GM12878 (cell line): ENCODE results near the gene CEND1. TPM values are rescaled to one million over a fixed set of nuclear protein-coding genes. Genes with fewer than 3 reads are reported as not detected.

Source experiments
- ATAC-seq: fragments of 200-7000 bp; cut with Tn5 transposase; 3 replicates; pipeline ENCODE4 v1.9.1; 2020; ENCODE audit warnings: mild to moderate bottlenecking, moderate library complexity
- BruUV-seq: library from RNA; stranded (reverse); fragments of 400-500 nt; replicated peaks from 2 replicates; lab custom pipeline; 2021; lab: Mats Ljungman, UMichigan
- CTCF ChIA-PET: fragments of 300-600 bp; sonication (Branson Sonifier 250); formaldehyde crosslinking; extraction: SDS; loops from one replicate; lab custom pipeline; 2021; ENCODE audit warnings: inconsistent platforms; lab: Yijun Ruan, JAX
- POLR2A ChIA-PET: fragments of 350-600 bp; formaldehyde crosslinking; extraction: SDS; loops from one replicate; lab custom pipeline; 2021; ENCODE audit warnings: inconsistent platforms; lab: Charles Lee
- RAD21 ChIA-PET: fragments of 300-600 bp; sonication (Branson Sonifier 250); formaldehyde crosslinking; loops from one replicate; lab custom pipeline; 2023; ENCODE audit warnings: antibody characterized with exemption; ENCODE audit not compliant: unreplicated experiment; lab: Charles Lee
- SMC1A ChIA-PET: fragments of 300-600 bp; sonication (Branson Sonifier 250); formaldehyde crosslinking; loops from one replicate; lab custom pipeline; 2023; ENCODE audit not compliant: unreplicated experiment, uncharacterized antibody; lab: Charles Lee
- DNase-seq: peaks from one replicate; pipeline ENCODE4 v3.0.0-alpha.2; 2011; ENCODE audit warnings: low read depth, low spot score
- FAIRE-seq: peaks from 3 replicates; lab custom pipeline; 2011; peaks lifted over from hg19 to GRCh38; lab: Jason Lieb, UNC
- H2AFZ ChIP-seq: 2 replicates; pipeline ENCODE4 v1.6.0; 2011; ENCODE audit warnings: low read depth, low read length, control low read depth; ENCODE audit not compliant: control insufficient read depth
- H3K27ac ChIP-seq: 2 replicates; pipeline ENCODE4 v1.5.1; 2011; ENCODE audit warnings: control low read depth; ENCODE audit not compliant: control insufficient read depth, insufficient read depth
- H3K27me3 ChIP-seq, 2 experiments: replicated peaks in 1 of 2; 2 replicates each; pipeline versions ENCODE4 v1.6.0 to v1.6.1; 2011; ENCODE audit warnings: low read length in 1 of 2; ENCODE audit not compliant: control insufficient read depth in 2 of 2, insufficient read depth in 2 of 2
- H3K36me3 ChIP-seq, 2 experiments: 2 replicates each; pipeline ENCODE4 v1.5.1; 2011; ENCODE audit warnings: low read length in 1 of 2; ENCODE audit not compliant: control insufficient read depth in 2 of 2, insufficient read depth in 2 of 2
- H3K4me1 ChIP-seq: 2 replicates; pipeline ENCODE4 v1.6.1; 2011; ENCODE audit warnings: mild to moderate bottlenecking, low read length, moderate library complexity, mixed read lengths; ENCODE audit not compliant: control insufficient read depth, insufficient read depth
- H3K4me2 ChIP-seq: 2 replicates; pipeline ENCODE4 v1.6.0; 2011; ENCODE audit warnings: control low read depth; ENCODE audit not compliant: control insufficient read depth, insufficient read depth
- H3K4me3 ChIP-seq: fragments of 200-600 bp; sonication (generic); 2 replicates; pipeline ENCODE4 v1.5.1; 2016
- H3K79me2 ChIP-seq: 2 replicates; pipeline ENCODE4 v1.6.0; 2011; ENCODE audit warnings: low read length; ENCODE audit not compliant: control insufficient read depth, insufficient read depth
- H3K9ac ChIP-seq: 2 replicates; pipeline ENCODE4 v1.8.0; 2011; ENCODE audit warnings: low read length, control low read depth, mixed read lengths; ENCODE audit not compliant: control insufficient read depth, insufficient read depth
- H3K9me3 ChIP-seq: replicated peaks from 3 replicates; pipeline ENCODE4 v1.5.1; 2011; ENCODE audit warnings: mild to moderate bottlenecking, low read length; ENCODE audit not compliant: control insufficient read depth, insufficient read depth
- H4K20me1 ChIP-seq: 2 replicates; pipeline ENCODE4 v1.6.0; 2011; ENCODE audit not compliant: control insufficient read depth, insufficient read depth
- ETV6 ChIP-seq, 2 experiments: fragments of 450-650 bp in 1 of 2; IDR thresholded peaks in 1 of 2; conservative IDR thresholded peaks in 1 of 2; 2 replicates each; pipeline ENCODE4 v1.6.1; 2014; ENCODE audit warnings: antibody characterized with exemption in 1 of 2, borderline replicate concordance in 1 of 2, low read depth in 1 of 2, mild to moderate bottlenecking in 1 of 2, moderate library complexity in 1 of 2
- FOXK2 ChIP-seq: fragments of 450-650 bp; IDR thresholded peaks from 2 replicates; pipeline ENCODE4 v1.6.1; 2017; ENCODE audit warnings: mild to moderate bottlenecking, moderate library complexity
- HDGF ChIP-seq: fragments of 450-650 bp; IDR thresholded peaks from 2 replicates; pipeline ENCODE4 v1.6.1; 2016; ENCODE audit warnings: antibody characterized with exemption
- HSF1 ChIP-seq: fragments of 150-350 bp; IDR thresholded peaks from 2 replicates; pipeline ENCODE4 v1.6.1; 2014; ENCODE audit warnings: mild to moderate bottlenecking, low read depth, low read length
- RFX5 ChIP-seq: IDR thresholded peaks from 2 replicates; pipeline ENCODE4 v1.6.1; 2011; ENCODE audit warnings: low read depth, low read length, improper control_type of control experiment
- SMARCA5 ChIP-seq: fragments of 450-650 bp; IDR thresholded peaks from 2 replicates; pipeline ENCODE4 v1.6.1; 2017; ENCODE audit warnings: mild to moderate bottlenecking
- SP1 ChIP-seq: IDR thresholded peaks from one replicate; pipeline ENCODE4 v1.6.1; 2011; ENCODE audit warnings: low read depth, low read length
- ZBTB4 ChIP-seq: fragments of 450-650 bp; formaldehyde crosslinking; IDR thresholded peaks from 2 replicates; pipeline ENCODE4 v1.4.0; 2022; ENCODE audit warnings: mild to moderate bottlenecking, moderate library complexity
- WGBS: methylation state at CpG from one replicate; pipeline ENCODE4 v1.1.6; 2016; ENCODE audit warnings: low lambda C conversion rate; ENCODE audit not compliant: insufficient replicate concordance, insufficient coverage; ENCODE audit errors: missing lambda C conversion rate; 5-methylcytosine and 5-hydroxymethylcytosine counted together
- in situ Hi-C: fragments of 300-500 bp; cut with MboI; formaldehyde crosslinking; loops from 9 replicates; pipeline ENCODE4 v1.14.3; 2018; ENCODE audit warnings: mixed read lengths
- intact Hi-C: fragments of 100-400 bp; cut with micrococcal nuclease; formaldehyde crosslinking; loops from one replicate; pipeline ENCODE4 v1.14.2; 2022; ENCODE audit not compliant: unreplicated experiment
- polyA plus RNA-seq, 11 experiments: library from polyadenylated mRNA; depleted of rRNA in 4 of 11; unstranded in 6 of 11; stranded (reverse) in 5 of 11; fragments of >200 nt; fragmentation: Nextera tagmentation in 4 of 11; fragmentation: Illumina TruSeq in 1 of 11; extraction: Ambion mirVana in 4 of 11; extraction: Trizol in 1 of 11; gene quantifications; 1 replicate in 1 of 11; 2 replicates in 10 of 11; pipeline versions ENCODE4 v1.2.1 to v1.2.3, GENCODE V29; 2011 to 2016; ENCODE audit warnings: inconsistent platforms in 2 of 11, missing spikeins in 2 of 11, low read depth in 1 of 11
- total RNA-seq, 4 experiments: library from RNA; depleted of rRNA in 3 of 4; stranded (reverse); fragments of >200 nt in 3 of 4; fragmentation: Illumina TruSeq in 1 of 4; extraction: Trizol in 1 of 4; gene quantifications; 2 replicates each; pipeline versions ENCODE4 v1.2.1 to v1.2.3, GENCODE V29; 2013 to 2021
- TF ChIP-seq, protein P1 (sequence below): fragments of 450-650 bp; IDR thresholded peaks from 2 replicates; pipeline ENCODE4 v1.6.1; 2014; ENCODE audit warnings: mild to moderate bottlenecking

Gene CEND1
- total and polyA plus RNA-seq, 10 of the 15 experiments (the other 5 are each of a cell fraction or from before 2014, with no cell fraction given), result 0.31 to 13.6 (median 7.2) TPM; not detected in 1

GRCh38 chr11:804599-804964, 14.7 kb upstream of the CEND1 start:
- peak overlapping the region; percentile 72 for H3K27ac ChIP-seq
- H4K20me1 ChIP-seq, result no peaks in the 10 kb centered on the region
- in situ Hi-C loops, result loop anchor here (25.0 kb wide), 1 partner anchor 1583 kb away; the partner anchor contains the start of gene CD81
- FAIRE-seq, result no peak
- POLR2A ChIA-PET, result interaction anchor here (2.7 kb wide), 1 partner anchor 15 kb away, joined by 9 read pairs; the partner anchor contains the start of gene PNPLA2
- H3K4me2 ChIP-seq, result peak overlapping the region; percentile 95
- no peak for DNase-seq
- no peaks in the 10 kb centered on the region for H3K27me3 ChIP-seq
- no peak for ATAC-seq
- H3K36me3 ChIP-seq, result peaks cover 0 to 10% of the 10 kb centered on the region in 2 experiments; a peak in 2 of 4 replicates
- H3K79me2 ChIP-seq, result peaks cover 23% of the 10 kb centered on the region
- H3K9ac ChIP-seq, result peak overlapping the region; percentile 90
- H2AFZ ChIP-seq, result peak overlapping the region; percentile 44
- no peaks in the 10 kb centered on the region for H3K9me3 ChIP-seq
- intact Hi-C loops, result no loop called here
- H3K4me1 ChIP-seq, result peaks cover 12% of the 10 kb centered on the region
- SMC1A ChIA-PET, result no interaction called here
- CTCF ChIA-PET, result no interaction called here
- TF ChIP-seq HDGF (no peak), FOXK2 (no peak)
- peak overlapping the region; percentile 90 for H3K4me3 ChIP-seq
- RAD21 ChIA-PET, result interaction anchor here (0.5 kb wide), 1 partner anchor 220 kb away, joined by 3 read pairs; no protein-coding TSS in a partner anchor
- no TSS peak for BruUV-seq
- WGBS, result 1% methylated on average over 18 of the region's 18 CpGs

DNA sequence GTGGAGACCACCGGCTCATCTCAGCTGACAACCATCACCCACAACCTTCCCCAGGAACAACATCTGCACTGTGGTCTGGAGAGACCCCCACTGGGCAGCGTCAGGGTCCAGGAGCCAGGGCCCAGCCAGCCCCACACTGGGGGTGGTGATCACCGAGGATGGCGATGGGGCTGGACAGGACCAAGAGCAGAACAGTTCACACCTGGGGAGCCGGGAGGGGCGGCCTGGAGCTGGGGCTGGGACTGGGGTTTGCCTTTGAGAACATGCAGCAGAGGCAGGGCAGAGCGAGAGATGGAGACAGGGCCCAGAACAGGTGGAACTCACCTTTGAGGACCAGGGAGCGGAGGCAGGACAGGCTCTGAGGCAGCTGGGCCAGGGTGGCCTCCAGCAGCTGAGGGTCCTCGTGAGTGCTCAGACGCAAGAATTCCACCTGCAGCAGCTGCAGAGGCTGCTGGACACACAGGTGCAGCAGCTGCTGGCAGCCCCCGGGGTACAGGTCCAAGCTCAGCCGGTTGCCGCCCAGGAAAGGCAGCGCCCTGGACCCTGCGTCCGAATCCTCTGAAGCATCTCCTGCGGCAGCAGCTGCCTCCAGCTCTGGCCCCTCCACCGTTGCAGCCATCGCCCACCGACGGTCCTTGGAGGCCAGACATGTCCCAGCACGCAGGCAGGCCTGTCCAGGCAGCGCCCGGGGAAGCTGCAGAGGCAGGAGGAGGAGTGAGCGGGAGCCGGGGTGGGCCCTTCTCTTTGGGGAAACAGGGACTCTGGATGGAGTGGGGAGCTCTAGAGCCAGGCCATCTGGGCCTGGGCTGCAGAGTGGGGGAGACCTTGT, 14.1 kb upstream of the CEND1 start:
- RAD21 ChIA-PET, result interaction anchor here (0.5 kb wide), 1 partner anchor 220 kb away, joined by 3 read pairs; no protein-coding TSS in a partner anchor
- H3K9ac ChIP-seq, result peak overlapping the region; percentile 90
- ATAC-seq (no peak), FAIRE-seq (no peak), DNase-seq (no peak)
- intact Hi-C loops, result no loop called here
- no peak for TF ChIP-seq ZBTB4 (CRISPR knock-in tag)
- no peak for TF ChIP-seq RFX5
- TF ChIP-seq ETV6 (conservative IDR thresholded peaks at IDR 0.05 in 1 of 2, IDR thresholded peaks at IDR 0.05 in 1 of 2; ENCODE audit: borderline replicate concordance in 1 of 2, low read depth in 1 of 2), result no peak
- TF ChIP-seq HSF1, result no peak
- no peak for TF ChIP-seq SP1
- TF ChIP-seq, protein P1, sequence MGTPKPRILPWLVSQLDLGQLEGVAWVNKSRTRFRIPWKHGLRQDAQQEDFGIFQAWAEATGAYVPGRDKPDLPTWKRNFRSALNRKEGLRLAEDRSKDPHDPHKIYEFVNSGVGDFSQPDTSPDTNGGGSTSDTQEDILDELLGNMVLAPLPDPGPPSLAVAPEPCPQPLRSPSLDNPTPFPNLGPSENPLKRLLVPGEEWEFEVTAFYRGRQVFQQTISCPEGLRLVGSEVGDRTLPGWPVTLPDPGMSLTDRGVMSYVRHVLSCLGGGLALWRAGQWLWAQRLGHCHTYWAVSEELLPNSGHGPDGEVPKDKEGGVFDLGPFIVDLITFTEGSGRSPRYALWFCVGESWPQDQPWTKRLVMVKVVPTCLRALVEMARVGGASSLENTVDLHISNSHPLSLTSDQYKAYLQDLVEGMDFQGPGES, result no peak
- TF ChIP-seq SMARCA5, result no peak
- H3K27ac ChIP-seq, result peak overlapping the region; percentile 72
- no peaks in the 10 kb centered on the region for H3K27me3 ChIP-seq
- CTCF ChIA-PET, result no interaction called here
- peaks cover 19% of the 10 kb centered on the region for H3K79me2 ChIP-seq
- POLR2A ChIA-PET, result interaction anchor here (2.7 kb wide), 1 partner anchor 16 kb away, joined by 9 read pairs; the partner anchor contains the start of gene PNPLA2
- peaks cover 0 to 10% of the 10 kb centered on the region in 2 experiments; a peak in 2 of 4 replicates for H3K36me3 ChIP-seq
- no peaks in the 10 kb centered on the region for H3K9me3 ChIP-seq
- in situ Hi-C loops, result loop anchor here (25.0 kb wide), 1 partner anchor 1583 kb away; the partner anchor contains the start of gene CD81
- 52% methylated on average over 24 of the region's 26 CpGs for WGBS
- BruUV-seq, result no TSS peak
- H3K4me3 ChIP-seq, result peak overlapping the region; percentile 90
- H4K20me1 ChIP-seq, result no peaks in the 10 kb centered on the region
- SMC1A ChIA-PET, result no interaction called here
- H3K4me2 ChIP-seq, result peak overlapping the region; percentile 95
- peaks cover 12% of the 10 kb centered on the region for H3K4me1 ChIP-seq
- no peak overlapping the region; the same call in 1 of the 2 replicates for H2AFZ ChIP-seq
